Neuronal stem cell (in vitro differentiated cells): ENCODE measurements around the gene OR5A2.

Source experiments
- DNase-seq: peaks from one replicate; pipeline ENCODE4 v3.0.0-alpha.2; 2013; ENCODE audit warnings: low spot score
- H2AFZ ChIP-seq: one replicate; pipeline ENCODE4 v1.6.1; 2013; ENCODE audit warnings: mild to moderate bottlenecking, low read length, inconsistent platforms
- H2AK5ac ChIP-seq: 2 replicates; pipeline ENCODE4 v1.6.1; 2013; ENCODE audit warnings: low read depth, mild to moderate bottlenecking, inconsistent platforms, low read length, moderate library complexity, mixed read lengths
- H2BK120ac ChIP-seq: 2 replicates; pipeline ENCODE4 v1.6.1; 2013; ENCODE audit warnings: low read depth, mild to moderate bottlenecking, inconsistent platforms, low read length, moderate library complexity, mixed read lengths
- H2BK12ac ChIP-seq: one replicate; pipeline ENCODE4 v1.6.1; 2013; ENCODE audit warnings: low read length, inconsistent platforms
- H2BK15ac ChIP-seq: 2 replicates; pipeline ENCODE4 v1.6.1; 2013; ENCODE audit warnings: mild to moderate bottlenecking, low read length, inconsistent platforms, mixed read lengths
- H2BK5ac ChIP-seq: one replicate; pipeline ENCODE4 v1.6.1; 2013; ENCODE audit warnings: inconsistent platforms, mild to moderate bottlenecking, low read length, moderate library complexity
- H3K14ac ChIP-seq: one replicate; pipeline ENCODE4 v1.6.1; 2013; ENCODE audit warnings: low read length, inconsistent platforms
- H3K18ac ChIP-seq: 2 replicates; pipeline ENCODE4 v1.6.1; 2013; ENCODE audit warnings: low read length, inconsistent platforms
- H3K23ac ChIP-seq: 2 replicates; pipeline ENCODE4 v1.6.1; 2013; ENCODE audit warnings: low read depth, mild to moderate bottlenecking, mixed read lengths, low read length, inconsistent platforms; ENCODE audit not compliant: poor library complexity
- H3K27ac ChIP-seq: replicated peaks from 3 replicates; pipeline ENCODE4 v1.5.1; 2013; ENCODE audit warnings: low read length, inconsistent platforms
- H3K27me3 ChIP-seq, 3 experiments: 2 replicates each; pipeline ENCODE4 v1.6.1; 2013; ENCODE audit warnings: low read length in 3 of 3, mild to moderate bottlenecking in 2 of 3, inconsistent platforms in 1 of 3, low read depth in 1 of 3, mixed read lengths in 1 of 3, moderate library complexity in 1 of 3; ENCODE audit not compliant: control insufficient read depth in 3 of 3, insufficient read depth in 3 of 3
- H3K36me3 ChIP-seq, 2 donors: replicated peaks in 1 of 2; 2 replicates each; pipeline ENCODE4 v1.6.1; 2013; ENCODE audit warnings: low read length in 2 of 2; ENCODE audit not compliant: control insufficient read depth in 2 of 2, insufficient read depth in 2 of 2
- H3K4ac ChIP-seq: 2 replicates; pipeline ENCODE4 v1.6.1; 2013; ENCODE audit warnings: inconsistent platforms, mild to moderate bottlenecking, low read length, moderate library complexity
- H3K4me1 ChIP-seq, 2 donors: 1 replicate in 1 of 2; 2 replicates in 1 of 2; pipeline ENCODE4 v1.6.1; 2013; ENCODE audit warnings: low read length in 2 of 2, low read depth in 1 of 2; ENCODE audit not compliant: control insufficient read depth in 2 of 2, insufficient read depth in 1 of 2
- H3K4me2 ChIP-seq: one replicate; pipeline ENCODE4 v1.6.1; 2013; ENCODE audit warnings: mild to moderate bottlenecking, low read length, inconsistent platforms; ENCODE audit not compliant: insufficient read depth, poor library complexity, severe bottlenecking
- H3K4me3 ChIP-seq, 2 donors: 2 replicates each; pipeline ENCODE4 v1.5.1; 2013; ENCODE audit warnings: low read length in 2 of 2, mild to moderate bottlenecking in 2 of 2, inconsistent platforms in 1 of 2, moderate library complexity in 1 of 2
- H3K79me1 ChIP-seq: one replicate; pipeline ENCODE4 v1.6.1; 2013; ENCODE audit warnings: low read depth, mild to moderate bottlenecking, inconsistent platforms, low read length, moderate library complexity
- H3K9ac ChIP-seq: one replicate; pipeline ENCODE4 v1.6.1; 2013; ENCODE audit warnings: mild to moderate bottlenecking, low read depth, low read length, inconsistent platforms; ENCODE audit not compliant: poor library complexity
- H3K9me3 ChIP-seq, 2 donors: replicated peaks in 1 of 2; 2 replicates each; pipeline versions ENCODE3 to v1.6.1; 2013; ENCODE audit warnings: low read length in 2 of 2, mild to moderate bottlenecking in 2 of 2, inconsistent platforms in 1 of 2, low read depth in 1 of 2, mixed read lengths in 1 of 2, moderate library complexity in 1 of 2; ENCODE audit not compliant: control insufficient read depth in 2 of 2, insufficient read depth in 1 of 2
- H4K8ac ChIP-seq: one replicate; pipeline ENCODE4 v1.6.1; 2013; ENCODE audit warnings: low read depth, mild to moderate bottlenecking, inconsistent platforms, low read length, moderate library complexity
- H4K91ac ChIP-seq: one replicate; pipeline ENCODE4 v1.6.1; 2013; ENCODE audit warnings: low read length, low read depth, mild to moderate bottlenecking, inconsistent platforms; ENCODE audit not compliant: poor library complexity
- whole genome bisulfite sequencing, 2 donors: extraction: QIAGEN DNeasy Blood & Tissue Kit; methylation state at CpG; one replicate each; pipeline ENCODE4 v1.1.7; 2013; ENCODE audit warnings: missing lambda C conversion rate in 2 of 2, mixed read lengths in 1 of 2; ENCODE audit not compliant: insufficient read length in 2 of 2, insufficient replicate concordance in 1 of 2; ENCODE audit errors: extremely low coverage in 2 of 2; 5-methylcytosine and 5-hydroxymethylcytosine counted together

OR5A2 gene

GRCh38 chr11:59425131-59425530, 1.1 kb downstream of the OR5A2 start:
- no peak overlapping the region for H3K4me3 ChIP-seq
- H3K23ac ChIP-seq: no peak overlapping the region
- H3K27me3 ChIP-seq: no peaks in the 10 kb centered on the region
- H3K36me3 ChIP-seq: no peaks in the 10 kb centered on the region
- H3K4ac ChIP-seq: no peak overlapping the region
- H3K9me3 ChIP-seq: no peaks in the 10 kb centered on the region
- H4K8ac ChIP-seq: no peak overlapping the region
- H3K14ac ChIP-seq: no peak overlapping the region
- DNase-seq: no peak
- H3K4me2 ChIP-seq: no peak overlapping the region
- peaks cover 6 to 10% of the 10 kb centered on the region in 2 donors for H3K4me1 ChIP-seq
- no peaks in the 10 kb centered on the region for H3K79me1 ChIP-seq
- H2AFZ ChIP-seq: no peak overlapping the region
- H2BK5ac ChIP-seq: no peak overlapping the region
- no peak overlapping the region for H3K9ac ChIP-seq
- no peak overlapping the region for H2BK120ac ChIP-seq
- no CpG with 5 or more reads among the region's 4 CpGs for WGBS, 2 donors
- no peak overlapping the region for H4K91ac ChIP-seq
- no peak overlapping the region for H2BK12ac ChIP-seq
- no peak overlapping the region for H2AK5ac ChIP-seq
- H2BK15ac ChIP-seq: no peak overlapping the region
- H3K18ac ChIP-seq: no peak overlapping the region
- peak overlapping the region; percentile 80 for H3K27ac ChIP-seq

DNA sequence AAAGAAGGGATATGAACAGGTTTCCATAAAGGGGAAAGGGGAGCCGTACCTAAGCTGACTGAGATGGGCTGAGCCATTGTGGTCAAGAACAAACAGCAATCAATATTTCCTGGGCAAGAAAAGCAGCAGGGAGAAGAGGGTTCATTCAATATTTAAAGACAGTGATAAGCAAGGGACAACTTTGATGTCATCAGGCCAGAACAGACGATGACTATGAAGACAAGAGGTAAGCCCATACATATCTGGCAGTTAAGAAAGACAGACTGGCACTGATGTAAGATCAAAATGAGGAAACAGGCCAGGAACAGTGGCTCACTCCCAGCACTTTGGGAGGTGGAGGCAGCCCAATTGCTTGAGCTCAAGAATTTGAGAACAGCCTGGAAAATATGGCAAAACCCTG, 2.4 kb downstream of the OR5A2 start:
- H3K9ac ChIP-seq: no peak overlapping the region
- no CpG with 5 or more reads among the region's 2 CpGs for WGBS, 2 donors
- H3K18ac ChIP-seq: no peak overlapping the region
- H4K8ac ChIP-seq: no peak overlapping the region
- no peak overlapping the region for H2AK5ac ChIP-seq
- no peak overlapping the region for H3K14ac ChIP-seq
- DNase-seq: no peak
- peaks cover 6 to 8% of the 10 kb centered on the region in 2 donors for H3K4me1 ChIP-seq
- no peak overlapping the region for H4K91ac ChIP-seq
- H3K4me2 ChIP-seq: no peak overlapping the region
- H2BK5ac ChIP-seq: no peak overlapping the region
- H3K23ac ChIP-seq: no peak overlapping the region
- no peak overlapping the region for H3K4me3 ChIP-seq
- no peaks in the 10 kb centered on the region for H3K36me3 ChIP-seq
- H3K4ac ChIP-seq: no peak overlapping the region
- H3K9me3 ChIP-seq: no peaks in the 10 kb centered on the region
- no peak overlapping the region for H2BK120ac ChIP-seq
- H2BK15ac ChIP-seq: no peak overlapping the region
- H3K27ac ChIP-seq: no peak overlapping the region
- no peaks in the 10 kb centered on the region for H3K27me3 ChIP-seq
- no peak overlapping the region for H2BK12ac ChIP-seq
- no peak overlapping the region for H2AFZ ChIP-seq
- no peaks in the 10 kb centered on the region for H3K79me1 ChIP-seq

GRCh38 chr11:59418156-59418555, 8.1 kb downstream of the OR5A2 start:
- H3K14ac ChIP-seq: no peak overlapping the region
- no CpG with 5 or more reads among the region's 2 CpGs for WGBS, 2 donors
- no peaks in the 10 kb centered on the region for H3K36me3 ChIP-seq
- no peak for DNase-seq
- H2BK15ac ChIP-seq: no peak overlapping the region
- H2AK5ac ChIP-seq: no peak overlapping the region
- no peak overlapping the region for H2AFZ ChIP-seq
- no peak overlapping the region for H3K27ac ChIP-seq
- H3K79me1 ChIP-seq: no peaks in the 10 kb centered on the region
- H3K23ac ChIP-seq: no peak overlapping the region
- H2BK120ac ChIP-seq: no peak overlapping the region
- no peak overlapping the region for H3K4ac ChIP-seq
- no peak overlapping the region for H4K91ac ChIP-seq
- H3K4me3 ChIP-seq: no peak overlapping the region
- H3K9me3 ChIP-seq: no peaks in the 10 kb centered on the region
- no peak overlapping the region for H2BK5ac ChIP-seq
- no peaks in the 10 kb centered on the region for H3K4me1 ChIP-seq
- H3K4me2 ChIP-seq: no peak overlapping the region
- H3K27me3 ChIP-seq: no peaks in the 10 kb centered on the region
- no peak overlapping the region for H4K8ac ChIP-seq
- H2BK12ac ChIP-seq: no peak overlapping the region
- no peak overlapping the region for H3K18ac ChIP-seq
- H3K9ac ChIP-seq: no peak overlapping the region

DNA sequence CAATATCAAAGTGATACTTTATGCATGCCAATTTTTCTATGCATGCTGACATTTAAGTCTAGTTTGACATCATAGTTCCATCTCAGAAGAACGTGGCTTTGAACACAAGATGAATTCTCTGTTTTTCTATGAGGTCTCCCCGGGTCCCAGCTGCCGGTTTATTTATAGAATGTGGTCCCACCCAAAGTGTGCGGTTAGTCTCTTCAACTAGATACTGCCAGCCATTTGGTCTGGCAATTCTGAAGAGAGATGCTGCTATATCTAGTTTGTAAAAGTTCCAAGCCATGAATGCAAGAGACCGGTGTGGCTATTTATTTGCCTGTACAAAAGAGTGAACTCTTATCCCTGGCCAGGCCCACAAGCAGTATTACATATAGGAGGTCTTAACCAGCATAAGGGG, 9.2 kb downstream of the OR5A2 start:
- H2BK5ac ChIP-seq: no peak overlapping the region
- no peak overlapping the region for H2BK12ac ChIP-seq
- no CpG with 5 or more reads among the region's 5 CpGs for WGBS, 2 donors
- H3K23ac ChIP-seq: no peak overlapping the region
- H2AFZ ChIP-seq: no peak overlapping the region
- H2BK15ac ChIP-seq: no peak overlapping the region
- H3K14ac ChIP-seq: no peak overlapping the region
- H2AK5ac ChIP-seq: no peak overlapping the region
- H3K4me3 ChIP-seq: no peak overlapping the region
- H3K4me2 ChIP-seq: no peak overlapping the region
- no peaks in the 10 kb centered on the region for H3K79me1 ChIP-seq
- H3K9me3 ChIP-seq: no peaks in the 10 kb centered on the region
- no peak for DNase-seq
- no peak overlapping the region for H2BK120ac ChIP-seq
- H3K18ac ChIP-seq: no peak overlapping the region
- H4K8ac ChIP-seq: no peak overlapping the region
- no peaks in the 10 kb centered on the region for H3K36me3 ChIP-seq
- H3K4ac ChIP-seq: no peak overlapping the region
- no peak overlapping the region for H4K91ac ChIP-seq
- no peak overlapping the region for H3K9ac ChIP-seq
- H3K27ac ChIP-seq: no peak overlapping the region
- H3K4me1 ChIP-seq: no peaks in the 10 kb centered on the region
- H3K27me3 ChIP-seq: no peaks in the 10 kb centered on the region
